SK-N-MC (cell line): ENCODE measurements around the gene SCLY.

Source experiments
- DNase-seq: peaks from one replicate; pipeline ENCODE4 v3.0.0-alpha.2; 2011; ENCODE audit warnings: low read depth, low spot score
- H3K27ac ChIP-seq: fragments of 200-600 bp; sonication (generic); 2 replicates; pipeline ENCODE4 v1.5.1; 2016; ENCODE audit warnings: mixed run types
- H3K36me3 ChIP-seq: fragments of 200-600 bp; sonication (generic); 2 replicates; pipeline ENCODE4 v1.6.1; 2017; ENCODE audit warnings: antibody characterized with exemption, low read length, mixed read lengths; ENCODE audit not compliant: insufficient read depth
- H3K4me3 ChIP-seq: fragments of 200-600 bp; sonication (generic); 2 replicates; pipeline ENCODE4 v1.5.1; 2016
- H3K9ac ChIP-seq: fragments of 200-600 bp; sonication (generic); 2 replicates; pipeline ENCODE4 v1.8.0; 2017; ENCODE audit warnings: mixed run types, mixed read lengths; ENCODE audit not compliant: insufficient read length
- H3K9me3 ChIP-seq: fragments of 200-600 bp; sonication (generic); 2 replicates; pipeline ENCODE4 v1.6.1; 2017; ENCODE audit warnings: low read depth, mild to moderate bottlenecking, antibody characterized with exemption, low read length, moderate library complexity, mixed read lengths
- EZH2 ChIP-seq: fragments of 200-600 bp; sonication (generic); IDR thresholded peaks from one replicate; pipeline ENCODE4 v1.6.1; 2017; ENCODE audit warnings: antibody characterized with exemption
- FOXP2 ChIP-seq: optimal IDR thresholded peaks from 2 replicates; pipeline ENCODE3; 2011; ENCODE audit warnings: mild to moderate bottlenecking, moderate library complexity; ENCODE audit not compliant: insufficient read depth; ENCODE audit errors: extremely low read length, control extremely low read depth
- POLR2AphosphoS5 ChIP-seq: IDR thresholded peaks from 2 replicates; pipeline ENCODE4 v1.6.1; 2012; ENCODE audit warnings: mild to moderate bottlenecking, low read depth, low read length, borderline replicate concordance

The SCLY gene

DNA sequence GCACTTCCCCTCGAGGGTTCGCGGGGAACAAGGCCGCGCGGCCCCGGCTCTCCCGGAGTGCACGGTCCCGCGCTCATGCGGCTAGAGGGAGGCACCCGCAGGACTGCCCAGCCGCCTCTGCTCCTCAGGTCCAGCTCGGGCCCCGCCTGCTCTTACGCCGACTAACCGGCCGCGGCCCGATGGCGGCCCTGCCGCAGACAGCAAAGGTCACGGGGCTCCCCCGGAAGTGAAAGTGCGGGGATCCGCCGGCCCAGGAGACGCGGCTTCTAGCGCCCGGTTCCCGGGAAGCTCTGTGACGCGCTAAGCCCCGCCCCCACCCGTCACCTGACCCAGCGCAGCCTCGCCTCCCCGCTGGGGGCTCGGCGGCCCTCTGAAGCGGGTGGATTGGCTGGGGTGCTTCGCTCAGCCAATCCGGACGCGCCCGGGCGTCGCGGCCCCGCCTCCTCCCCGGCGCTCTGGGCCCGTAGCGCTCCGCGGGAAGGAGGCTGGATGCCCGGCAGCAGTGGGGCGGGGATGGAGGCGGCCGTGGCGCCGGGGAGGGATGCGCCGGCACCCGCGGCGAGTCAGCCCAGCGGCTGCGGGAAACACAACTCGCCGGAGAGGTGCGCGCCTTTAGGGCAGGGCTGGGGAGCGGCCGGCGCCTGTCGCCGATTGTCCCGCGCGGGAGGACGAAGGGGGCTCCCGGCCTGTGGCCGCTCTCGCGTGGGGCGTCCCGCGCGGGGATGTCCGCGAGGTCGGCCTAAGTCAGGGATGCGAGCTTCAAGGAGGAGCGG lies at the start of gene SCLY:
SCLY (plus strand) TSS at position 460 of the 773 bp plus-strand sequence; CDS start at position 514, 54 bp downstream.
- H3K27ac ChIP-seq = peak within 1 kb of the TSS; percentile 84
- DNase-seq = peak; percentile 34
- TF ChIP-seq FOXP2 (peak; percentile 37), EZH2 (no peak), POLR2AphosphoS5 (peak; percentile 87)

DNA sequence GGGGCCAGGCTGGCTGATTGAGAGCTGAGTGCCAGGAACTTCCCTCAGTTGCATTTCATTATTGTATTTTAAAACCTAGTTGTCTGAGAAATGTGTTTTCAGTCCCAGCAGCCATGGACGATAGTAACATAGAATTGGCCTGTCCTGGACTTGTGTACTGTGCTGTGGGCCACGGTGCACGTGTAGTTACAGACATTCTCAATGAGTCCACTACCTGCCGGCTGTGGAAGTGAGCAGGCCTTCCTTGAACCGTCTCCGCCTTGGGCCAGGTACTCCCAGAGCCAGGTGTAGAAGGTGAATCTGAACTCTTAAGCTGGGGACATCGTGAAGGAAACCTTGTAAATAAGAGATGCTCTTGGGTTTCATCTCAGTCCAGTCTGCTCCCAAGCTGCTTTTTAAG lies 47.0 kb upstream of the SCLY start:
- DNase-seq = no peak
- H3K9ac ChIP-seq = no peak overlapping the region
- no peak overlapping the region for H3K27ac ChIP-seq
- TF ChIP-seq FOXP2 (no peak), POLR2AphosphoS5 (no peak), EZH2 (no peak)
- H3K9me3 ChIP-seq = no peaks in the 10 kb centered on the region
- no peak overlapping the region for H3K4me3 ChIP-seq
- peaks cover 5% of the 10 kb centered on the region; the same call in 1 of the 2 replicates for H3K36me3 ChIP-seq

More for the DNA sequence above, at the start of gene SCLY:
- Histone ChIP-seq H3K36me3 (peaks cover 18% of the 10 kb centered on the region), H3K4me3 (peak within 1 kb of the TSS; percentile 96), H3K9me3 (no peaks in the 10 kb centered on the region), H3K9ac (peak within 1 kb of the TSS; percentile 98)

DNA sequence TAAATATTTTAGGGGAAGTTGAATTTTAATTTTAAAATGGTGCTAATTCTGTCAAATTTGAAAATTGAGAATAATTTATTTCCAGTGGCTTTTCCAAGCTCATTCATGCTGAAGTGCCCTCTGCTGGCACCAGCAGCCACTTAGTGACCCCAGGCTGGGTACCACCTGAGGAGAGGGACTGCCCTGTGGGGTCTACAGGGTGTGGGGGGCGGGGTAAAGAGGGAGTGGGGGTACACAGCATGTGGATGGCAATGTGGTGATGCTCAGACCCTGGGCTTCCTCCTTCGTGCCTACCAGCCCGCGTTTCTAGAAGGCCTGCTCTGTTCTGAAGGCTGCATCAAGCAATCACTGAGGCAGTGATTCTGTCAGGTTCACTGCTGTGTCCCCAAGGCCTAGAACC lies 45.1 kb upstream of the SCLY start:
- Histone ChIP-seq H3K4me3 (no peak overlapping the region), H3K36me3 (peaks cover 5% of the 10 kb centered on the region; the same call in 1 of the 2 replicates), H3K27ac (no peak overlapping the region), H3K9me3 (no peaks in the 10 kb centered on the region), H3K9ac (no peak overlapping the region)
- no peak for TF ChIP-seq POLR2AphosphoS5
- TF ChIP-seq EZH2 = no peak
- no peak for TF ChIP-seq FOXP2
- no peak for DNase-seq

- peaks cover 2% of the 10 kb centered on the region; the same call in 1 of the 2 replicates for H3K36me3 ChIP-seq
- TF ChIP-seq EZH2 (no peak), POLR2AphosphoS5 (no peak), FOXP2 (no peak)
- H3K4me3 ChIP-seq = no peak overlapping the region
- H3K9me3 ChIP-seq = no peaks in the 10 kb centered on the region
- H3K27ac ChIP-seq = no peak overlapping the region
- no peak overlapping the region for H3K9ac ChIP-seq
- no peak for DNase-seq
Observed at GRCh38 chr2:238016526-238016925, 44.3 kb upstream of the SCLY start.

DNA sequence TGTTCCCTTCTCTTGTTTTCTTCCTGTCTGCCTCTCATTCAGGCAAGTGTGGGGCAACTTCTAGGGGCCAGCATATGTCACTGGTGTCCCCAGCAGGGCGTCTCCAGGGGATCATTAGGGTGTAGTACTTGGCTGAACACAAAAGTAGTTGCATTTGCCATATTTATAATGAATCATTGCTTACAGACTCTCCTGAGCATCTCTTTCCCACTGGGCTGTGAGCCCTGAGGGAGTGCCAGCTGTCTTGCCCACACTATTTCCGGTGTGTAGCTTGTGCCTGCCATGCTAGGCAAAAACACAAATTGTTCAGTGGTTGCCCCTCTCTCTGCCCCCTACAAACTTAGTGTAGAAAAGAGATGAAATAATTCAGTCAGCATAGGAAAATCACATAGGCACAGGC lies 40.8 kb upstream of the SCLY start:
- Histone ChIP-seq H3K4me3 (no peak overlapping the region), H3K27ac (no peak overlapping the region), H3K9ac (no peak overlapping the region), H3K9me3 (no peaks in the 10 kb centered on the region), H3K36me3 (no peaks in the 10 kb centered on the region; the same call in 1 of the 2 replicates)
- TF ChIP-seq POLR2AphosphoS5 (no peak), EZH2 (no peak), FOXP2 (no peak)
- DNase-seq = no peak

DNA sequence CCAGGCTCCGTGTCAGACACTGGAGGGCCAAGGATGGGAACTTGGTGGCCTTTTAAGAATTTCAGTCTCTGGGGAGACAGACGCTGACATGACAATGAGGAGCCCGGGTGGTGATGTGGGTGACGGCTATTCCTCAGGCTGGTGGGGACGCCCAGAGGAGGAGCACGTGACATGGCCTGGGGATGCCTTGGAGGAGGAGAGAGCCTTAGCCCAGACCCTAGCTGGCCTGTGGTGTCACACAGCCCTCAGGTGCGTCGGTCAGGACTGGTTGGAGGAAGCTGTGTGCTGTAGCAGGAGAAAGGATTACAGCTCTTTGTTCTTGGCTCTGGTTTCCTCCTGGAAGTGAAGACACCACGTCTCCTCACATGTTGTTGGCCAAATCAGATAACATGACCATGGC lies 40.0 kb upstream of the SCLY start:
- no peak for DNase-seq
- Histone ChIP-seq H3K27ac (no peak overlapping the region), H3K9ac (no peak overlapping the region), H3K4me3 (no peak overlapping the region), H3K36me3 (no peaks in the 10 kb centered on the region; the same call in 1 of the 2 replicates), H3K9me3 (no peaks in the 10 kb centered on the region)
- TF ChIP-seq FOXP2 (no peak), EZH2 (no peak), POLR2AphosphoS5 (no peak)

GRCh38 chr2:238021327-238021726 lies 39.5 kb upstream of the SCLY start:
- Histone ChIP-seq H3K4me3 (no peak overlapping the region), H3K36me3 (no peaks in the 10 kb centered on the region; the same call in 1 of the 2 replicates), H3K9me3 (no peaks in the 10 kb centered on the region), H3K27ac (no peak overlapping the region), H3K9ac (no peak overlapping the region)
- no peak for DNase-seq
- TF ChIP-seq FOXP2 (no peak), EZH2 (no peak), POLR2AphosphoS5 (no peak)

DNA sequence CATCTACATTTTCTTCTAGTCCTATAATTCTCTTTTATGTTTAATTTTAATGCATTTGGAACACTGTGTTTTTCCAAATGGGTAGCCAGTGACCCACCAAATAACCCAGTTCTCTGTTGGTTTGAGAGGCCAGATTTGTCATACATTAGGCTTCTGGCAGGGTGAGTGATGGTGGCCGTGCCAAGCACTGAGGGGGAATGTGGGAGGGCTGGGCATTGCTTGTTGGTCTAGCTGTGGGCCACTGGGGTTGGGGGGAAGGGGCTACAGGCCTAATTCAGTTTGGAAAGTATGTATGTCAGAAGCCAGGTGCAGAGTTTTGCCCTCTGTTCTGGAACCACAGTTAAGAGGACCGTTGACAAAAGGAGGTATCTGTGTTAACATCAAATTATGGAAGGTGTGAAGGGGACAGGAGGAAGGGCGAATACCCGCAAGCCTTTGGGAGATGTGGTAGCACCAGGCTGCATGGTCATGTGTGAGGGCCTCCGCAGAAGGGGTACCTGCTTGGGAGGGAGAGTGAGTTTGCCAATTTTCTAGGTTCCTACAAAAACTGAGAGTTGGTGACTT lies 38.1 kb upstream of the SCLY start:
- Histone ChIP-seq H3K4me3 (no peak overlapping the region), H3K9me3 (no peaks in the 10 kb centered on the region), H3K9ac (no peak overlapping the region), H3K36me3 (no peaks in the 10 kb centered on the region; the same call in 1 of the 2 replicates), H3K27ac (no peak overlapping the region)
- TF ChIP-seq EZH2 = no peak
- TF ChIP-seq FOXP2 = no peak
- no peak for TF ChIP-seq POLR2AphosphoS5
- DNase-seq = no peak
